Skeletal muscle tissue (tissue), 4 donors: ENCODE data around the gene FBXO28. TPM values are rescaled to one million over a fixed set of nuclear protein-coding genes. Genes with fewer than 3 reads are reported as not detected.

Experiments used
- H3K27ac ChIP-seq: one replicate; pipeline ENCODE4 v1.7.0; 2013; ENCODE audit warnings: mild to moderate bottlenecking, low read depth, low read length, inconsistent platforms
- H3K27me3 ChIP-seq, 3 donors: one replicate each; pipeline ENCODE4 v1.7.0; 2013; ENCODE audit warnings: low read length in 3 of 3; ENCODE audit not compliant: control insufficient read depth in 3 of 3, insufficient read depth in 3 of 3
- H3K36me3 ChIP-seq, 3 donors: one replicate each; pipeline ENCODE4 v1.7.0; 2013; ENCODE audit warnings: low read length in 3 of 3; ENCODE audit not compliant: control insufficient read depth in 3 of 3, insufficient read depth in 3 of 3
- H3K4me1 ChIP-seq, 3 donors: one replicate each; pipeline ENCODE4 v1.7.0; 2013; ENCODE audit warnings: low read length in 3 of 3, mild to moderate bottlenecking in 3 of 3; ENCODE audit not compliant: control insufficient read depth in 3 of 3, insufficient read depth in 3 of 3
- H3K4me3 ChIP-seq, 3 donors: one replicate each; pipeline ENCODE4 v1.7.0; 2013; ENCODE audit warnings: low read length in 3 of 3
- H3K9ac ChIP-seq, 3 donors: one replicate each; pipeline ENCODE4 v1.7.0; 2013; ENCODE audit warnings: low read length in 3 of 3, mild to moderate bottlenecking in 3 of 3, moderate library complexity in 2 of 3, low read depth in 1 of 3
- H3K9me3 ChIP-seq, 3 donors: one replicate each; pipeline ENCODE4 v1.7.0; 2013; ENCODE audit warnings: low read length in 3 of 3; ENCODE audit not compliant: control insufficient read depth in 3 of 3
- total RNA-seq: library from RNA; depleted of rRNA; stranded (reverse); fragments of >200 nt; gene quantifications from one replicate; pipeline ENCODE4 v1.2.3, GENCODE V29; 2014
- donor health status: Osteomylitis.

Gene FBXO28
- total RNA-seq, 1 donor from 2014 or later, result 19.3 TPM

GRCh38 chr1:224113545-224113917, 380 bp upstream of the FBXO28 start:
- H3K9ac ChIP-seq, result peak overlapping the region; percentile 95 to 98 (median 96)
- H3K27me3 ChIP-seq, result peaks cover 2 to 5% (median 5%) of the 10 kb centered on the region in 3 donors
- H3K27ac ChIP-seq, result peak overlapping the region; percentile 88
- H3K4me3 ChIP-seq, result peak overlapping the region; percentile 80 to 90 (median 83)
- H3K4me1 ChIP-seq, result peaks cover 7 to 20% (median 13%) of the 10 kb centered on the region in 3 donors
- no peaks in the 10 kb centered on the region for H3K9me3 ChIP-seq
- H3K36me3 ChIP-seq, result no peaks in the 10 kb centered on the region

- no peaks in the 10 kb centered on the region for H3K36me3 ChIP-seq
Observed at GRCh38 chr1:224114787-224115175, 870 bp downstream of the FBXO28 start.

GRCh38 chr1:224116131-224116530, 2.2 kb downstream of the FBXO28 start:
- Histone ChIP-seq H3K4me3 (no peak overlapping the region), H3K9me3 (no peaks in the 10 kb centered on the region), H3K9ac (no peak overlapping the region), H3K4me1 (peaks cover 7 to 20% (median 13%) of the 10 kb centered on the region in 3 donors), H3K36me3 (no peaks in the 10 kb centered on the region), H3K27ac (no peak overlapping the region), H3K27me3 (peaks cover 0 to 5% (median 2%) of the 10 kb centered on the region in 3 donors)

More at GRCh38 chr1:224114787-224115175, 870 bp downstream of the FBXO28 start:
- peak overlapping the region; percentile 80 to 90 (median 83) for H3K4me3 ChIP-seq
- no peaks in the 10 kb centered on the region for H3K9me3 ChIP-seq
- peaks cover 7 to 20% (median 13%) of the 10 kb centered on the region in 3 donors for H3K4me1 ChIP-seq
- peaks cover under 1 to 5% (median 2%) of the 10 kb centered on the region in 3 donors for H3K27me3 ChIP-seq
- H3K9ac ChIP-seq, result peak overlapping the region; percentile 95 to 98 (median 96)
- H3K27ac ChIP-seq, result peak overlapping the region; percentile 88

- no peaks in the 10 kb centered on the region for H3K36me3 ChIP-seq
Observed at GRCh38 chr1:224118688-224119087, 4.8 kb downstream of the FBXO28 start.

GRCh38 chr1:224123136-224123535, 9.2 kb downstream of the FBXO28 start:
- Histone ChIP-seq H3K4me1 (no peaks in the 10 kb centered on the region), H3K27me3 (no peaks in the 10 kb centered on the region), H3K36me3 (no peaks in the 10 kb centered on the region), H3K9me3 (no peaks in the 10 kb centered on the region), H3K27ac (no peak overlapping the region), H3K9ac (no peak overlapping the region), H3K4me3 (no peak overlapping the region)

More at GRCh38 chr1:224118688-224119087, 4.8 kb downstream of the FBXO28 start:
- Histone ChIP-seq H3K9me3 (no peaks in the 10 kb centered on the region), H3K27ac (no peak overlapping the region), H3K27me3 (no peaks in the 10 kb centered on the region), H3K9ac (no peak overlapping the region), H3K4me1 (peaks cover 5 to 16% (median 11%) of the 10 kb centered on the region in 3 donors), H3K4me3 (no peak overlapping the region)

- H3K9me3 ChIP-seq, result no peaks in the 10 kb centered on the region
- H3K27me3 ChIP-seq, result no peaks in the 10 kb centered on the region
- no peak overlapping the region for H3K4me3 ChIP-seq
- H3K9ac ChIP-seq, result no peak overlapping the region
- no peaks in the 10 kb centered on the region for H3K4me1 ChIP-seq
- H3K36me3 ChIP-seq, result no peaks in the 10 kb centered on the region
- H3K27ac ChIP-seq, result no peak overlapping the region
Observed at GRCh38 chr1:224124220-224124619, 10.3 kb downstream of the FBXO28 start.

- H3K9ac ChIP-seq, result no peak overlapping the region
- H3K36me3 ChIP-seq, result peaks cover 5 to 30% (median 29%) of the 10 kb centered on the region in 3 donors
- H3K9me3 ChIP-seq, result peaks cover 0 to 3% (median 0%) of the 10 kb centered on the region in 3 donors
Observed at GRCh38 chr1:224127925-224128819, 14.3 kb downstream of the FBXO28 start.

GRCh38 chr1:224131253-224131652, 17.3 kb downstream of the FBXO28 start:
- no peak overlapping the region for H3K4me3 ChIP-seq
- no peaks in the 10 kb centered on the region for H3K27me3 ChIP-seq
- no peak overlapping the region for H3K9ac ChIP-seq
- H3K27ac ChIP-seq, result no peak overlapping the region
- H3K9me3 ChIP-seq, result peaks cover 0 to 3% (median 0%) of the 10 kb centered on the region in 3 donors
- H3K4me1 ChIP-seq, result no peaks in the 10 kb centered on the region
- H3K36me3 ChIP-seq, result peaks cover 5 to 35% (median 29%) of the 10 kb centered on the region in 3 donors

More at GRCh38 chr1:224127925-224128819, 14.3 kb downstream of the FBXO28 start:
- no peaks in the 10 kb centered on the region for H3K27me3 ChIP-seq
- H3K27ac ChIP-seq, result no peak overlapping the region
- no peak overlapping the region for H3K4me3 ChIP-seq
- H3K4me1 ChIP-seq, result no peaks in the 10 kb centered on the region

GRCh38 chr1:224132901-224133300, 19.0 kb downstream of the FBXO28 start:
- H3K4me3 ChIP-seq, result no peak overlapping the region
- H3K9me3 ChIP-seq, result peaks cover 0 to 3% (median 0%) of the 10 kb centered on the region in 3 donors
- H3K36me3 ChIP-seq, result peaks cover 5 to 35% (median 31%) of the 10 kb centered on the region in 3 donors
- no peak overlapping the region for H3K9ac ChIP-seq
- no peak overlapping the region for H3K27ac ChIP-seq
- no peaks in the 10 kb centered on the region for H3K4me1 ChIP-seq
- H3K27me3 ChIP-seq, result no peaks in the 10 kb centered on the region

- peaks cover 0 to 3% (median 0%) of the 10 kb centered on the region in 3 donors for H3K9me3 ChIP-seq
- H3K4me3 ChIP-seq, result no peak overlapping the region
- H3K9ac ChIP-seq, result no peak overlapping the region
- peaks cover 5 to 37% (median 34%) of the 10 kb centered on the region in 3 donors for H3K36me3 ChIP-seq
- H3K4me1 ChIP-seq, result no peaks in the 10 kb centered on the region
- no peaks in the 10 kb centered on the region for H3K27me3 ChIP-seq
- no peak overlapping the region for H3K27ac ChIP-seq
Observed at GRCh38 chr1:224133741-224134299, 19.9 kb downstream of the FBXO28 start.
